ENCODE results near the gene SORCS3.

SORCS3 gene

DNA sequence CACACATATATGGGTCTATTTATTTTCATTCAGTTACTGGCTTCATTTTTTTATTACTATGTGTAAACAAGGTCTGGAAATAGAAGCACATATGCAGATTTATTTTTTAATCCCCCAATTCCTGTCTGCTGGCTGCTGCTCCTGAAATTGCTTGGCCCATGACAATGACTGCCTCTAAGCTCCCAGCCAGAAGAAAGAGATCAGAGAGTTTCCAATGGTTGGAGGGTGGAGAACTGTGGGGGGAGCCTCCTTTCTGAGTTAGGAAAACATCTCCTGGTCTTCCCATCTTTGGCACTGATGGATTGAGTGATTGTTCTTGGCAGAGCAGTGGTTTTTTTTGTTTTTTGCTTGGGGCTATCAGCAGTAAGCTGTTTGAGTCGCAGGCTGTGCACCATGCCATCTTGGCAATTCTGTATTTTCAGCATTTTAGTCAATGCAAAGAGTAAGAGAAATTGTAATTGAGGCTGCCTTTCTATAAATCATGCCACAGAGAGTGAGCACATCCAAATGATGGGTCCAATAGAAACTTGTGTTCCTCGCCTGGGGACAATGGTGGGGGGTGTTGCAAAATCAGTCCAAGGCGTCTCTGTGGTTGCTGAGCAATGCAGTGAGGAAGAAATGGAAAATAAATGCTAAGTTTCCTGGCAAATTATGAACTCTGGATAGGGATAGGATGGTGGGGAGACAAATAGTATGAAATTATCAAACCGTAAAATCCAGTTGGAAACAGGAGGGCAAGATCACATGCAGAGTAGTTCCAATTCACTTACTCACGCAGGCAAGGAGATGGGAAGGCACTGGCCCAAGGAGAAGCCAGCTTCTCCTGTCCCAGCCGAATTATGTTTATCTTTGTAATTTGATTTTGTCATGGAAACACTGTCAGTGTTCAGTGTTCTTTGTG, 382.4 kb downstream of the SORCS3 start:
- no peak for DNase-seq (ENCODE audit: low read depth)

DNA sequence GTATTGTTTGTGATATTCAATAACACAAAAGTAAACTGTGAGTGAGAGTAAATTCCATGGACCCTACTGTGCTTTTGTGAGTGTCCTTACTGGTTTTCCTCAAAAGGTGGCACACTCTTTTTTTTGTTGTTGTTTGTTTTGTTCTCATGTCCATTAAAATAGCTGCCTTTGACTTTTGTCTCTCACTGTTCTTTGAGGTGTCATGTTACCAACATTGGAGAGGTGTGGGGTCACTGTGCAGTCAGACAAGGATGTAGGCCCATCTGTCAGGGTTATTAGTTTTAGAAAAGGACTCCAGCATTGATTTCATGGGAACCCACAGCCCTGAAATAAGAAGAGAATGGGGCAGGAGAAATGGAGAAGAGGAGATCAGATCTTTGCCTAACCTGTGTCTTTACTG, 383.1 kb downstream of the SORCS3 start:
- DNase-seq (ENCODE audit: low read depth): no peak

DNA sequence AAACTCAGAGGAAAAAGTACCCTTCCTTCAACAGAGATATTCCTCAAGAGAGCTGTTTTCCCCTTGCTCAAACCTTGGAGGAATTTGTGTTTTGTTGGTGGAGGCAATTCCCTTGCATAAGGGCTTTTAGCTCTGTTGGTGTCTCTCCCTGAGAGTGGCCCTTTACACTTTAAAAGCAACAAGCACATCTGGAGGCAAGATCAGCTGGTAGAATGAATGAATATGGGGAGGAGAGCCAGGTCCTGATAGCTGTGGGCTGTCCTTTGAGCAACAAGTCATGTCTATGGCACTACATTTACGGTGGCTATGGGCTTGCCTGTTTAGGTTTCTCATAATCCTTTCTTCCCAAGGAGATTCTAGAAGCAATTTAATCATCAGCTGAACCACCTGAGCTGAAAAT, 384.0 kb downstream of the SORCS3 start:
- no peak for DNase-seq (ENCODE audit: low read depth)

DNA sequence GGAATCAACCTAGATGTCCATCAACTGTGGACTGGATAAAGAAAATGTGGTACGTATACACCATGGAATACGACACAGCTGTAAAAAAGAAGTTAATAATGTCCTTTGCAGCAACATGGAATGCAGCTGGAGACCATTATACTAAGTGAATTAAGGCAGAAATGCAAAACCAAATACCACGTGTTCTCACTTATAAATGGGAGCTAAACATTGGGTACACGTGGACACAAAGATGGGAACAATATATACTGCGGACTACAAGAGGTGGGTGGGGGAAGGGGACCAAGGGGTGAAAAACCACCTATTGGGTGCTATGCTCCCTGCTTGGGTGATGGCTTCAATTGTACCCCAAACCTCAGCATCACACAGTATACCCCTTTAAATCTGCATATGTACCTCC, 385.5 kb downstream of the SORCS3 start:
- DNase-seq (ENCODE audit: low read depth): no peak

DNA sequence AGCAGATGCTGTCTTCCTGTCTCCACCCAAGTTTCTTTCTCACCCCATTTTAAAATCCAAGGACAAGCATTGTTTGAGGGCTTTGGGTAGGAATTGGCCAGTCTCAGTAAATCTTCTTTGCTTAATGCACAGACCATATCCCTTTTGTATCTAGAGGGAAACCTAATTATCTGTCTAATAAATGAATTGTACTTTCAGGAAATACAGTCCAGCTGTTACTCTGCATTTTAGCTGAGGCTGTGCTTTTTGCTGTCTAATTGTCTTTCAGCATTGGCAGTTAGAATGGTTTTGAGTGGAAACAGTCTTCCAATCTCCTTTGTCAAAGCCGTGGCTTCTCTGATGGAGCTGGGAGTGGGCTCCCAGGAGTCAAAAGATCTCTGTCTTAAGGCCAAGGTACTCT, 388.2 kb downstream of the SORCS3 start:
- no peak for DNase-seq (ENCODE audit: low read depth)

DNA sequence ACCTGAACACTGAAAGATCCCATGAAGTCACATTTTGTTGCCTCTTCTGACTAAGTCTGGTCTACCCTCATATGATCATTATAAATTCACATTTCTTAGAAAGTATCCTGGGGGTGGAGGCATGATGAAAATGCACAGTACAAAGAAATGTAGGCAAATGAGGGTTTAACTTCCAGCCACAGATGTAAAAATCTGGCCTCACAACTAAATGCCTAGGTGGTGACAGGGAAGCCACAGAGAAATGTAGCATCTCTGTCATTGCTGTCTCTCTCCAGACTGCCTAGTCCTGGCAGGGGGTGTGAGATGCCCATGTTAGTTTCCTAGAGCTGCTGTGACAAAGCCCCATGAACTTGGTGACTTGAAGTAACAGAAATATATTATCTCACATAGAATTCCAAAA, 395.9 kb downstream of the SORCS3 start:
- no peak for DNase-seq (ENCODE audit: low read depth)

DNA sequence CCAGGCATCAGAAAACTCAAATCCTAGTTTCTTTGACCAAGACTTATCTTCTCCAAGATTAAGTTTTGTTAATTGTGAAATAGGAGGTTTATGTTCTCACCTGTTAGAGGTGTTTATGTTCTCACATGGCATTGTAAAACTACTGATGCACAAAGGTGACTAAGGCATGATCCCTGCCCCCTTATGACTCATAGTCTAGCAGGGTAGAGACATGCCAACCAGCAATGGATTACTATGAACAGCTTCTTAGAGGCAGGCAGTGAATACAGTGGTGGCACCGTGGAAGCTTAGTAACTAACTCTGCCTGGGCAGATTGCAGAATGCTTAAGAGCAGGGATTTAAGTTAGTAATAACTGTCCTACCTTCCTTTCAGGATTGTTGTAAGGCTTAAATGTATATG, 400.9 kb downstream of the SORCS3 start:
- no peak for DNase-seq (ENCODE audit: low read depth)

DNA sequence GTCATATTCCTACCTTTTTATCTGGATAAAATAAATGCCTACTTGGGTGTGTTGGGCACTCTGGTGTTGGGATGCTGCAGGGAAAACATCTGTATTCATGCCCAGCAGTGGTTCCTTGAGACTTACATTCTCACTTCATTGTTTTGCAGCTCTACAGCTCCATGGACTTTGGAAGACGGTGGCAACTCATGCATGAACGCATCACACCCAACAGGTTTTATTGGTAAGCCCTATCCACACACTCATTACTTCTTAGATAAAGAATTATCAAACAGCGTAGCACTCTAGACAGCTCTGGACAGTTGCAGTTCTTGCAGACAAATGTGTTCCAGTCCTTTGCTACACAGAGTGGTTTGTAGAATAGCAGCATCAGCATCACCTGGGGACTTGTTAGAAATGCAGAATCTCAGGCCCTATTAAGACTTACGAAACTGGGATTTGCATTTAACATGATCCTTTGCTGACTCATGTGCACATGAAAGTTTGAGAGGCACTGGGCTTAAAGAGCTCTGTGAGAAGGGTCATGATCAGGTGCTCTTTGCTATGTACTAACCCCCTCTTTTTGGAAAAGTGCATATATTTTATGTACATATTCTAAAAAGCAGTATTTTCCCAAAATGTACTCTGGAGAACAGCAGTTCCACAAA, 401.9 kb downstream of the SORCS3 start:
- no peak for DNase-seq (ENCODE audit: low read depth)

DNA sequence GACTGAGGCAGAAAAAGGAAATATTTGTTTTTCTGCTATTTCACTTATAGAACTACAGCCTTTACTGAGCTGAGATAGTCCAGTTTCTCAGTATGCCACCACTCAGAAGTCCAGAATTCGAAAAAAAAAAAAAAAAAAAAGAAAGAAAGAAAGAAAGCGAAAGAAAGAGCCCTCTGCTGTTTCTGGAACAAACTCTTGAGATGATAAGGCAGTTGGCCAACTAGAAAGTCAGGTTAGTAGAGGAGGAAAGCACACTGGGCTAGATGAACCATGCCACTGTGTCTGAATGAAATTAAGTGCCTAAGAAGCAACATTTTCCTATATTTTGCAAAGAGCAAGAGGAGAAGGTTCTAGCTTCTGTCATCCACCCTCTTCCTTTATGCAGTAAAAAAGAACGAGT, 403.8 kb downstream of the SORCS3 start:
- no peak for DNase-seq (ENCODE audit: low read depth)

DNA sequence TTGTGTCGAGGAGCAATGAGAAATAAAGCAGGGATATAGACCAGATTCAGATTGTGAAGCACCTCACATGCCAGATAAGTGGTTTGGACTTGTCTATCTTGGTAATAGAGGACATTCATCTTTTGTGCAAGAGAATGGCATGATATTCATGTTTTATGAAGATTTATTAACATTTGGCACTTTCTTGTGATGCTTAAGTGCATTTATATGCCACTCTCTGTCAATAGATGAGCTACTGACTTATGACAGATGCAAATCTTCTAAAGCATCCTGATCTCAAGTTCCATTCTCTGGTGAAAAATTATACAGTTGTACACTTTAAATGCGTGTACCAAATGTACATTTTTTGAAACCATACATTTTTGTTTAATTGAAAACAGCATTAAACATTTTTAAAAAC, 415.3 kb downstream of the SORCS3 start:
- no peak for DNase-seq (ENCODE audit: low read depth)

DNA sequence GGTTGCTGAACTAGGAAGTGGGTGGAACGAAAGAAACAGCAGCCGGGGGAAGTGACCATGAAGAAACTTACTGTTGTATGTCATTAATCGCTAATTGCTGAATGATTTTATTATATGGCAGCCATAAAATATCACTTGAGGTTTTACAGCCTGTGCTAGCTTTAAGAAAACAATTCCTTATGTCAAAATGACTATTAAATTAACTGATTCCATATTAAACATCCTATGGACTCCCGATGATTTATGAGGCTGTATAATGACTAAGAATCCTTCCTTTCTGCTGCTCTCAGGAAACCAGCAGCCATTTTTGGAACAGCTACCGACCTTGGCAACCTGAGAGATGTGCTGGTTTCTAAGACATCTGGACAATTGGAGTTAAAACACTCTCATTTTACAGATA, 421.9 kb downstream of the SORCS3 start:
- DNase-seq (ENCODE audit: low read depth): no peak

DNA sequence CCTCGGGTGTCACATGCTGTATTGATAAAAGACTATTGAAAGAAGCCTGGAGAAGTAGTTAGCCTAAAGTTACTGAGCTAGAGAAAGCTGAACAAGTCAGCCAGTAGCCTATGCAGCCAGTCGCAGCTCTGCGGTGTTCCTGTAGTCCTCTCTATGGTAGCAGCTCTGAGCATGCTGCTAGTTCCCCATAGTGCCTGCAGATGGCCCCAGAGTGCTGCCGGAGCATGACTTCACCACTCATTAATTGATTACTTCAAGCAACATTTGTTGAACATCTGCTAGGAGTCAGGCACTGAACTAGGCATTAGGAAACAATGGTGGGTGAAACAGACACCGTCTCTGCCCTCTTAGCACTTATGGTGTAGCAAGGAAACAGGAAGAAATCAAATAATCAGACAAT, 422.7 kb downstream of the SORCS3 start:
- DNase-seq (ENCODE audit: low read depth): peak; percentile 43

DNA sequence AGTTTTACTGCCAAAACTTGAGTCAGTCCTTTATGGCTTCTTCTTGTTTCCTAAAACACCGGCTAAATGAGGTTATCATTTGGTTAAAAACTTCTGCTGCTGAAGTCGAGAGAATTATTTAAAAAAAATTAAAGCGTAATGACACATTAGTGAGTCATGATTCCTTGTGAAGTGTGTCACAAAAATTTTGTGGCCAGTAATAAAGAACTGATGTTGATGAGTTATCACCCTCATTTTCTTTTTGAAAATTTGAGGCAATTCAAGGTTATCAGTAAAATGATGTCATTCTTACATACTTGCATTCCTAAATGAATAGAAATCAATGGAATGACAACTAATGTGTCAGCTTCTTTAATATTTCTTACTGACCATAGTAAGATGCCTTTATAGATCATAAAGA, 427.4 kb downstream of the SORCS3 start:
- DNase-seq (ENCODE audit: low read depth): peak; percentile 32

DNA sequence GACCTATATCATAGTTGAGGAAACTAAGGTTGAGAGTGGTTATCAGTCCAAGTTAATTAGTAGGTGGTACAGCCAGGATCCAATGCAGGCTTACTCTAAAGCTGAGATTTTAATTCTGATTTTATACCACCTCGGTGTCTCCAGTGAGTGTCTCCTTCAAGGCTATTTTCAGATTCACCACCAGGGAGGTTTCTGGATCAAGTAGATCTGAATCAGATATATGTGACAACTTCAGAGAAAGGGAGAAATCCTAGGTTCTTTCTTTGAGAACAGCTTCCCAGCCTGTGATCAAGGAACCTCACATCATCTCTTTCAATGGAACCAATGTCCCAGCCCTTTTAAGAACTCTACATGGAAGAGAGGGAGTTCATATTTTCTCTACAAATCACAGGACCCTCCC, 429.2 kb downstream of the SORCS3 start:
- DNase-seq (ENCODE audit: low read depth): no peak

DNA sequence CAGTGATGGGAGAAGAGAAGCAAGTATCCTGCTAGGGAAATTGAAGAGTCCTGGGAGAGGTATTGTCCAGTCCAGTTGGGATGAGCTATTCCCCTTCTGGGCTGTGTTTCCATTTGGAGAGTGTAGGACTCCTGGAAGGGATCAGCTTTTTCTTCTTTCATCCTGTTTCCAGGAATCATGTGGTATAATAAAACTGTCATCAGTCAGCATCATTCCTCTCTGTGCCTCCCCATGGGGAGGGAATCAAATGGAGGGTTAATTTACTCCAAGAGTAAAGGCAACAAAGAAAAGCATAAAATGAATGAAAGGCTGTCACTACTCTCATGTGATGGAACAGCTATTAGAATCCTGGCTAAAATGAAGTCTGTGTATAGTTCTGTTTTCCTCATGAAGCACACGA, 429.9 kb downstream of the SORCS3 start:
- no peak for DNase-seq (ENCODE audit: low read depth)

DNA sequence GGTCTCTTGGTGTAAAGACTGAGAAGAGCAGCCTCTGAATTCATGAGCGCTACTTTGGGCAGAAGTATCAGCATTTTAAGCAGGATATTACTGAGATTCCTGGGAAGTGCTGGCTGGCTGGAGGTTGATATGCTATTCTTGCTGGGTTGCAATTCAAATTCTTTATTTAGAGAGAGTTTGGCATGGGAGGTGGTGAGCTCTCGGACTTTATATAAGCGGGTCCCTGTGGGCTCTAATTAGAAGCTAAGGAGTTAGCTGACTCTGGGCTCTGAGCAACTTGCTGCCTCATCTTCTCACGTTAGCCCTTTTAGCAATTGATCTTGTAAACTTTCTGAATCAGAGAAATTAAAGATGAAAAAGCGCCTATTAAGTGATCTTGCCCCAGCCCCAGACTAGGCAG, 430.9 kb downstream of the SORCS3 start:
- DNase-seq (ENCODE audit: low read depth): no peak

DNA sequence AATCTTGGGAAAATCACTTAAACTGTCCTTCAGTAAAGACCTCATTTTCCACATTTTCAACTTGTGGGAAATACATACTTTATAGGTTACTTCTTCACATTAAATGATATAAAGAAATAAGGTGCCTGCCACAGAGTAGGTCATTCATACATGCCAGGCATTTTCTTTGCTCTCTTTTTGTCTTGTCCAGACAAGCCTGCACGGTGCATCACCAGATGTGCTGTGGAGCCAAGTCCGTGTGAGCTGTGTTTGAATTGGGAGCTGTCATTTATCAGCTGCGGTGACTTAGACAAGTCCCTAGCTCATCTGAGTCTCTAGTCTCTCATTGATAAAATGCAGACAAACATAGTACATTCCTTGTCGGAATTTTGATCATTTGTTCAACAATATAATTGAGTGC, 432.9 kb downstream of the SORCS3 start:
- no peak for DNase-seq (ENCODE audit: low read depth)

DNA sequence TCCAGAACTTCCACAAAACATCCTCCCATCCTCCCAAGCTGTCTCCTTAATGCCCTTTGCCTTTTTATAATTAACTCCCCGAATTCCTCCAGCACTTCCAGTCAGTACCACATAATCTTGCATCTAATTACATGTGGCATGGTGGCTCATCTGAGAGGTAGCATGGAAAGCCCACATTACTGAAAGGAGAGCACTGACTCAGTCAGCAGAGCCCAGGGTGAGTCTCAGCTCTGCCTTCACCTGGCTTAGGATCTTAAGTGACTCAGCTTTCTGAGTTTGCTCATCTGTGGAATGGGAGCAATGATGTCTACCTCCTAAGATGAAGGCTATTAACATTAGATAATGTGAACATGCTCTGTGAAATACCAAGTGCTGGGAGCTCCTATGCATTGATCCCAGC, 433.9 kb downstream of the SORCS3 start:
- no peak for DNase-seq (ENCODE audit: low read depth)

DNA sequence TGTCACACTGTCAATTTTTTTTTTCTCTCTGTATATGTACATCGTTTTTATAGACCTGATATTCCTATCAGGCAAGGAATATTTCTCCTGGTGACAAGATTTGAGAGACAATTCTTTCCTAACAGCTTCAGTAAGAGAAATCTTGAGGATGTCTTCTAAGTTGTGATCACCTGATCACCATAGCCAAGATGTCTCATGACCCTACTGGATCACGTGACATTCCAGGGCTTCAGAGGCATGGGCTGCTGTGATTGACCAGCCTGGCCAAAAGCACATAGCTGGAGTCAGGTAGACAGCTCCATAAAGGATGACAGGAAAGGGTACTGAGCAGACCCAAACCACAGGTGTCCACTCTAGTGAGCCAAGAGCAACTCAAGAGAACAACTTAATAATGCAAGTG, 444.9 kb downstream of the SORCS3 start:
- DNase-seq (ENCODE audit: low read depth): no peak

DNA sequence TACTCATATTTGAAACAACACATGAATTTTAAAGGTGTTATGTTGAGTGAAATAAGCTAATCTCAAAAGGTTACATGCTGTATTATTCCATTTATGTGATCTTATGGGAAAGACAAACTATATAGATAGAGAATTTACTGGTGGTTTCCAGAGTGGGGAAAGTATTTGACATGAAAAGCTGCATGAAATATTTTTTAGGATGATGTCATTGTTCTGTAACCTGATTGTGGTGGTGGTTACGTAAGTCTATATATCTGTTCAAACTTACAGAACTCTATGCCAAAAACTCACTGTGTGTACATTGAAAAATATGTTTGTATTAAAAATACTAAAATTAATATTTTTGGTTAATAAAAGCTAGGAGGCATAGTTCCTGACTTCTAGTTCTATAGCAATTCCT, 453.0 kb downstream of the SORCS3 start:
- peak; percentile 41 for DNase-seq (ENCODE audit: low read depth)

DNA sequence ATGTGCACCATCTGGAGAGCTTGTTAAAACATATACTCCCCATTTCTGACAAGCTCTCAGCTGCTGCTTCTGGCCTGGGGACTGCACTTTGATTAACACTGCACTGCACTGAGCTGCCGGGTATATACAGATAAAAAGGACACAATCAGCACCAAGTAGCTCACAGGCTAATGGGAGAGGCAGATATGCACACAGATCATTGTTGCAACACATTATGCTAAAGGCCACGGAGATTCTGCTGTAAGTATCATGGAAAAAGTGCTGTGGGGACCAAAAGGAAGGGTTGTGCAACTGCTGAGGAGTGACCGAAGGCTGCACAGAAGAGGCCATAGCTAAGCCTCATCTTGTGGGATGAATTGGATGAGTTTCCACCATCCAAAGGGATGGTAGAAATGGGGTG, 455.2 kb downstream of the SORCS3 start:
- DNase-seq (ENCODE audit: low read depth): peak; percentile 3

DNA sequence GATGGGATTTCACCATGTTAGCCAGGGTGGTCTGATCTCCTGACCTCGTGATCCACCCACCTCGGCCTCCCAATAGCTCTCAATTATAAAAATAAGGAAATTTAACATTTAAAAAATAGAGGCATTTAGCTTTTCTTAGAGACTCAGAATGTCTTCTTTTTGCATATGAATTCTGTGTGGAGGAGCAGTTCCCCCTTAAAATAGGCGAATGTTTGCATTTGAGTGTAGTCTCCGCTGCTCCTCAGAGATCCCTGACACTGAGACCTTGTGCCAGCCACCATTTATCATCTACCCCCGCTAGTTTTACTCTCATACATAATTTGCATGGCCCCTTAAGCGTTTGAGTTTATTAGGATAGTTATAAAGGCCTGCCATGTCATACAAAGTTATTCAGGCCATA, 461.9 kb downstream of the SORCS3 start:
- no peak for DNase-seq (ENCODE audit: low read depth)

DNA sequence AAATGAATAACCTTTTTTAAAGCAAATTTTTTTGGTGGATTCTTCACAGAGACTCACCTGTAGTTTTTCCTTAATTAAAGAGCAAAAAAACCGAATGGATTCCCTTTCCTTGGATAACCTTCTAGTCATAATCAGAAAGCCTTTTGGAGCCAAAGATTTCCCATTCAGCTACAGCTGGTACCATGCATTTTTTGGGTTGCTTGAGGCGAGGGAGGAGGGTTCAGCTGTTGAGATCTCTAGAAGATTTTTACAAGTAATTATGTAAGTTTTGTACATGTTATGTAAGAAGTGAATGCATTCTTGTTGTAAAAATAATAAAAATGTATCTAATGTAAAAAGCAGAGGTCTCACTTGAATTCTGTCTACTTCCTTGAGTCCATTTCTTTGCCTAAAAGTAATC, 463.2 kb downstream of the SORCS3 start:
- no peak for DNase-seq (ENCODE audit: low read depth)

DNA sequence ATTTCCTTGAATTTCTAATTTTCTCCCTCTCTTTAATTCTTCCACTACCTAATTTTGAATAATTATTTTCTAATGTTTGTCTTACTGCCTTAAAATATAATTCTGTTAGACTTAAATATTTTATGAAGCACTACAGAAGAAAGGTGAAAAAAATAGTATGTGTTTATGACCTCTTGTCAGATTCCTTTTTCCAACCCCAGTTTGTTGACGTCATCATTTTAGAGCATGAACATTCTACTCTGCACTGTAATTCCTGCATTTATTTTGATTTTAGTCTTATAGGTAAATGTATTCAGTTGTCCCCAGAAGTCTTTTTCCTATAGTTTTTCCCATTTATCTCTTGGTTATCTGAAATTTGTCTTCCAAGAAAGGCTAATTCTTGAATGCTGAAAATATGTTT, 468.1 kb downstream of the SORCS3 start:
- no peak for DNase-seq (ENCODE audit: low read depth)
